ENCODE measurements around the gene AKR1C4.

DNA sequence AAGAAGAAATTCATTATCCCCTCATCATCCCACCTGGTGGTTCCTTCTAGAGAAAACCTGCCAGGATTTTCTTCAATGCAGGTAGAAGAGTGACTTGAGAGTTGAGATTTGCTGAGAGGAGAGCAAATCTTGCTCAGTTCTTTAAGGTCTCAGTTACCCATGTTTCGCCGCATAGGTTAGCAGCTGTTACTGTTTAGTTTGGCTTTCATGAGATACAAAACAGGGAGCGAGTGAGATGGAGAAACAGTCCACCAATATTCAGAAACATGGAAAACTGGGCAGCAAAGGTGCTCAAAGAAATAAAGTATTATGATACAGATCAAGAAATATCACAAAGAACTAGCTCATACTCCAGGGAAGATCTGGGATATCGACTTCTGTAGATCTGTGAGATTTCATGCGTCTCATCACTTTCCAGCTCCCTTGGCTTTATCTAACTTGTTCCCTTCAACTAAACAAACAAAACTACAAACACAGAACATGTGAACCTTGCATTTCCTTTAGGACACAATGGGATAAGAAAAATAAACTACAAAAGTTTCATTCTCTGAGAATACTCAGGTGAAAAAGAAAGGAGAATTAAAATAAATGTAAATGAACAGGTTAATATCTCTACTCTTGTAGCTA is 63.4 kb downstream of the AKR1C4 start:
- TF ChIP-seq, protein P1, sequence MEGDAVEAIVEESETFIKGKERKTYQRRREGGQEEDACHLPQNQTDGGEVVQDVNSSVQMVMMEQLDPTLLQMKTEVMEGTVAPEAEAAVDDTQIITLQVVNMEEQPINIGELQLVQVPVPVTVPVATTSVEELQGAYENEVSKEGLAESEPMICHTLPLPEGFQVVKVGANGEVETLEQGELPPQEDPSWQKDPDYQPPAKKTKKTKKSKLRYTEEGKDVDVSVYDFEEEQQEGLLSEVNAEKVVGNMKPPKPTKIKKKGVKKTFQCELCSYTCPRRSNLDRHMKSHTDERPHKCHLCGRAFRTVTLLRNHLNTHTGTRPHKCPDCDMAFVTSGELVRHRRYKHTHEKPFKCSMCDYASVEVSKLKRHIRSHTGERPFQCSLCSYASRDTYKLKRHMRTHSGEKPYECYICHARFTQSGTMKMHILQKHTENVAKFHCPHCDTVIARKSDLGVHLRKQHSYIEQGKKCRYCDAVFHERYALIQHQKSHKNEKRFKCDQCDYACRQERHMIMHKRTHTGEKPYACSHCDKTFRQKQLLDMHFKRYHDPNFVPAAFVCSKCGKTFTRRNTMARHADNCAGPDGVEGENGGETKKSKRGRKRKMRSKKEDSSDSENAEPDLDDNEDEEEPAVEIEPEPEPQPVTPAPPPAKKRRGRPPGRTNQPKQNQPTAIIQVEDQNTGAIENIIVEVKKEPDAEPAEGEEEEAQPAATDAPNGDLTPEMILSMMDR (IDR thresholded peaks at IDR 0.05; ENCODE audit: insufficient read depth, low read length, poor library complexity, severe bottlenecking) = no peak
- TF ChIP-seq EZH2phosphoT487 (conservative IDR thresholded peaks at IDR 0.05; ENCODE audit: low read length) = no peak
